ENCODE results near the gene NDUFAF8. TPM values are rescaled to one million over a fixed set of nuclear protein-coding genes. Genes with fewer than 3 reads are reported as not detected.

NDUFAF8 gene
- total RNA-seq, 4 donors from 2014 or later, result 1.8 to 31.9 (median 6.7) TPM

GRCh38 chr17:81273698-81274470 is 34.8 kb downstream of the NDUFAF8 start:
- no peaks in the 10 kb centered on the region for H3K9me3 ChIP-seq
- intact Hi-C loops (cut with DNase I; ENCODE audit: low total_unique reads), result no loop called here
- H3K27me3 ChIP-seq, result no peaks in the 10 kb centered on the region
- no peak overlapping the region for H3K4me3 ChIP-seq
- H3K36me3 ChIP-seq, result no peaks in the 10 kb centered on the region
- TF ChIP-seq CTCF (IDR thresholded peaks at IDR 0.05) (no peak), POLR2A (IDR thresholded peaks at IDR 0.05) (no peak)
- DNase-seq, result no peak
- no peaks in the 10 kb centered on the region for H3K4me1 ChIP-seq
- H3K27ac ChIP-seq, result no peak overlapping the region

- Histone ChIP-seq H3K36me3 (no peaks in the 10 kb centered on the region), H3K27ac (no peak overlapping the region), H3K4me3 (no peak overlapping the region), H3K4me1 (no peaks in the 10 kb centered on the region), H3K27me3 (no peaks in the 10 kb centered on the region), H3K9me3 (no peaks in the 10 kb centered on the region)
- intact Hi-C loops (cut with DNase I; ENCODE audit: low total_unique reads), result no loop called here
- DNase-seq, result no peak
- TF ChIP-seq POLR2A (IDR thresholded peaks at IDR 0.05) (no peak), CTCF (IDR thresholded peaks at IDR 0.05) (no peak)
Measured at GRCh38 chr17:81274471-81274855, 35.3 kb downstream of the NDUFAF8 start.

GRCh38 chr17:81276781-81277180 is 37.7 kb downstream of the NDUFAF8 start:
- H3K9me3 ChIP-seq, result no peaks in the 10 kb centered on the region
- no peak for TF ChIP-seq POLR2A (IDR thresholded peaks at IDR 0.05)
- TF ChIP-seq CTCF (IDR thresholded peaks at IDR 0.05), result no peak
- no peaks in the 10 kb centered on the region for H3K27me3 ChIP-seq
- no peaks in the 10 kb centered on the region for H3K36me3 ChIP-seq
- H3K27ac ChIP-seq, result no peak overlapping the region
- H3K4me3 ChIP-seq, result no peak overlapping the region
- intact Hi-C loops (cut with DNase I; ENCODE audit: low total_unique reads), result no loop called here
- H3K4me1 ChIP-seq, result no peaks in the 10 kb centered on the region
- DNase-seq, result no peak

- Histone ChIP-seq H3K4me3 (peak overlapping the region in 1 of 2 donors; percentile 9), H3K27me3 (no peaks in the 10 kb centered on the region), H3K27ac (peak overlapping the region; percentile 29 to 33), H3K36me3 (no peaks in the 10 kb centered on the region), H3K9me3 (no peaks in the 10 kb centered on the region), H3K4me1 (no peaks in the 10 kb centered on the region)
- intact Hi-C loops (cut with DNase I; ENCODE audit: low total_unique reads), result no loop called here
- DNase-seq, result peak in 1 of 2 donors; percentile 53
- TF ChIP-seq POLR2A (IDR thresholded peaks at IDR 0.05) (no peak), CTCF (IDR thresholded peaks at IDR 0.05) (no peak)
Measured at GRCh38 chr17:81277421-81277820, 38.3 kb downstream of the NDUFAF8 start.

GRCh38 chr17:81277946-81278693 is 39.0 kb downstream of the NDUFAF8 start:
- TF ChIP-seq CTCF (IDR thresholded peaks at IDR 0.05) (no peak), POLR2A (IDR thresholded peaks at IDR 0.05) (no peak)
- no peaks in the 10 kb centered on the region for H3K36me3 ChIP-seq
- H3K27me3 ChIP-seq, result no peaks in the 10 kb centered on the region
- H3K4me3 ChIP-seq, result peak overlapping the region in 1 of 2 donors; percentile 9
- peak overlapping the region; percentile 29 to 33 for H3K27ac ChIP-seq
- peak in 1 of 2 donors; percentile 82 for DNase-seq
- H3K4me1 ChIP-seq, result no peaks in the 10 kb centered on the region
- intact Hi-C loops (cut with DNase I; ENCODE audit: low total_unique reads), result no loop called here
- no peaks in the 10 kb centered on the region for H3K9me3 ChIP-seq

Measured in uterus (tissue), 4 donors.